Measurements from ENCODE around the gene MT1B. TPM values are rescaled to one million over a fixed set of nuclear protein-coding genes. Genes with fewer than 3 reads are reported as not detected.

Gene MT1B
- total and polyA plus RNA-seq, 2 of the 13 experiments (the other 11 are each of a cell fraction or from before 2014, with no cell fraction given) = 0.89 TPM; not detected in 1

DNA sequence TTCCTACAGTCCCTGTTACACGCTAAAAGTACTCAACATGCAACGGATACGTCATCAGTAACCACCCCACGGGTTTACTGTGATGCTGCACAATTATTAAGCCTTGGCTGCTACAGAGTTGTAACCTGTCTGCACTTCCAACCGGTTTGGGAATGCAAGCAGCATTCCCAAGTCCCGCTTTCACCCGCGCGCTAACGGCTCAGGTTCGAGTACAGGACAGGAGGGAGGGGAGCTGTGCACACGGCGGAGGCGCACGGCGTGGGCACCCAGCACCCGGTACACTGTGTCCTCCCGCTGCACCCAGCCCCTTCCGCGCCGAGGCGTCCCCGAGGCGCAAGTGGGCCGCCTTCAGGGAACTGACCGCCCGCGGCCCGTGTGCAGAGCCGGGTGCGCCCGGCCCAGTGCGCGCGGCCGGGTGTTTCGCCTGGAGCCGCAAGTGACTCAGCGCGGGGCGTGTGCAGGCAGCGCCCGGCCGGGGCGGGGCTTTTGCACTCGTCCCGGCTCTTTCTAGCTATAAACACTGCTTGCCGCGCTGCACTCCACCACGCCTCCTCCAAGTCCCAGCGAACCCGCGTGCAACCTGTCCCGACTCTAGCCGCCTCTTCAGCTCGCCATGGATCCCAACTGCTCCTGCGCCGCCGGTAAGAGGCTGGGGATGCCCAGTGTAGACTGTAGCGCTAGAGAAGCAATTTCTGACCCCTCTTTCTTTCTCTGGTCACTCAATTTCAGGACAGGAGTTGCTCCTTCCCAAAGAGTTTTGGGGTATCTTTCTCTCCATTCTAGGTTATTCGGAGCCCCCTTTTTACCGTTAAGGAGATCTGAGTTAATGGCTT, 43.4 kb upstream of the MT1B start, which contains the start of gene MT2A (continued):
- TF ChIP-seq, protein P1, sequence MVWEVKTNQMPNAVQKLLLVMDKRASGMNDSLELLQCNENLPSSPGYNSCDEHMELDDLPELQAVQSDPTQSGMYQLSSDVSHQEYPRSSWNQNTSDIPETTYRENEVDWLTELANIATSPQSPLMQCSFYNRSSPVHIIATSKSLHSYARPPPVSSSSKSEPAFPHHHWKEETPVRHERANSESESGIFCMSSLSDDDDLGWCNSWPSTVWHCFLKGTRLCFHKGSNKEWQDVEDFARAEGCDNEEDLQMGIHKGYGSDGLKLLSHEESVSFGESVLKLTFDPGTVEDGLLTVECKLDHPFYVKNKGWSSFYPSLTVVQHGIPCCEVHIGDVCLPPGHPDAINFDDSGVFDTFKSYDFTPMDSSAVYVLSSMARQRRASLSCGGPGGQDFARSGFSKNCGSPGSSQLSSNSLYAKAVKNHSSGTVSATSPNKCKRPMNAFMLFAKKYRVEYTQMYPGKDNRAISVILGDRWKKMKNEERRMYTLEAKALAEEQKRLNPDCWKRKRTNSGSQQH (CRISPR knock-in tag; IDR thresholded peaks at IDR 0.05; ENCODE audit: low read depth) = peak; percentile 87
- peak; percentile 72 for TF ChIP-seq ZNF616 (CRISPR knock-in tag; IDR thresholded peaks at IDR 0.05; ENCODE audit: low read depth)
- TF ChIP-seq SMAD9 (CRISPR knock-in tag; IDR thresholded peaks at IDR 0.05) = no peak
- peak; percentile 69; the same call in 1 of the 2 replicates for TF ChIP-seq KAT8 (CRISPR knock-in tag; IDR thresholded peaks at IDR 0.05)
- TF ChIP-seq HOXA3 (CRISPR knock-in tag; IDR thresholded peaks at IDR 0.05) = peak; percentile 89
- peak; percentile 93 for TF ChIP-seq POLR2G (IDR thresholded peaks at IDR 0.05; ENCODE audit: low read depth, low read length)
- TF ChIP-seq MAFG (CRISPR knock-in tag; IDR thresholded peaks at IDR 0.05) = peak; percentile 65; the same call in 1 of the 2 replicates
- peak; percentile 72 for TF ChIP-seq SP4 (CRISPR knock-in tag; IDR thresholded peaks at IDR 0.05)
- 0 out of 2 replicates have a peak, but pooled peaks have one; percentile 5 for TF ChIP-seq ELF1 (CRISPR knock-in tag; IDR thresholded peaks at IDR 0.05)
- TF ChIP-seq PHB2 (IDR thresholded peaks at IDR 0.05; ENCODE audit: partially characterized antibody) = no peak
- no peak for TF ChIP-seq ZNF30 (CRISPR knock-in tag; IDR thresholded peaks at IDR 0.05)
- no peak for TF ChIP-seq PCBP2 (optimal IDR thresholded peaks at IDR 0.05; ENCODE audit: low read depth, low read length, poor library complexity, severe bottlenecking)
- no peak for TF ChIP-seq MATR3 (CRISPR knock-in tag; IDR thresholded peaks at IDR 0.05)
- TF ChIP-seq MZF1 (CRISPR knock-in tag; IDR thresholded peaks at IDR 0.05; ENCODE audit: borderline replicate concordance) = no peak
- peak; percentile 57 for TF ChIP-seq ZNF205 (CRISPR knock-in tag; IDR thresholded peaks at IDR 0.05)
- no peak for TF ChIP-seq ZNF282 (IDR thresholded peaks at IDR 0.05; ENCODE audit: partially characterized antibody)
- no peak for TF ChIP-seq HOXD1 (CRISPR knock-in tag; IDR thresholded peaks at IDR 0.05)
- peak; percentile 59 for TF ChIP-seq GATAD2A (CRISPR knock-in tag; IDR thresholded peaks at IDR 0.05)
- TF ChIP-seq, protein P2, sequence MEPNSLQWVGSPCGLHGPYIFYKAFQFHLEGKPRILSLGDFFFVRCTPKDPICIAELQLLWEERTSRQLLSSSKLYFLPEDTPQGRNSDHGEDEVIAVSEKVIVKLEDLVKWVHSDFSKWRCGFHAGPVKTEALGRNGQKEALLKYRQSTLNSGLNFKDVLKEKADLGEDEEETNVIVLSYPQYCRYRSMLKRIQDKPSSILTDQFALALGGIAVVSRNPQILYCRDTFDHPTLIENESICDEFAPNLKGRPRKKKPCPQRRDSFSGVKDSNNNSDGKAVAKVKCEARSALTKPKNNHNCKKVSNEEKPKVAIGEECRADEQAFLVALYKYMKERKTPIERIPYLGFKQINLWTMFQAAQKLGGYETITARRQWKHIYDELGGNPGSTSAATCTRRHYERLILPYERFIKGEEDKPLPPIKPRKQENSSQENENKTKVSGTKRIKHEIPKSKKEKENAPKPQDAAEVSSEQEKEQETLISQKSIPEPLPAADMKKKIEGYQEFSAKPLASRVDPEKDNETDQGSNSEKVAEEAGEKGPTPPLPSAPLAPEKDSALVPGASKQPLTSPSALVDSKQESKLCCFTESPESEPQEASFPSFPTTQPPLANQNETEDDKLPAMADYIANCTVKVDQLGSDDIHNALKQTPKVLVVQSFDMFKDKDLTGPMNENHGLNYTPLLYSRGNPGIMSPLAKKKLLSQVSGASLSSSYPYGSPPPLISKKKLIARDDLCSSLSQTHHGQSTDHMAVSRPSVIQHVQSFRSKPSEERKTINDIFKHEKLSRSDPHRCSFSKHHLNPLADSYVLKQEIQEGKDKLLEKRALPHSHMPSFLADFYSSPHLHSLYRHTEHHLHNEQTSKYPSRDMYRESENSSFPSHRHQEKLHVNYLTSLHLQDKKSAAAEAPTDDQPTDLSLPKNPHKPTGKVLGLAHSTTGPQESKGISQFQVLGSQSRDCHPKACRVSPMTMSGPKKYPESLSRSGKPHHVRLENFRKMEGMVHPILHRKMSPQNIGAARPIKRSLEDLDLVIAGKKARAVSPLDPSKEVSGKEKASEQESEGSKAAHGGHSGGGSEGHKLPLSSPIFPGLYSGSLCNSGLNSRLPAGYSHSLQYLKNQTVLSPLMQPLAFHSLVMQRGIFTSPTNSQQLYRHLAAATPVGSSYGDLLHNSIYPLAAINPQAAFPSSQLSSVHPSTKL (CRISPR knock-in tag; IDR thresholded peaks at IDR 0.05) = 0 out of 2 replicates have a peak, but pooled peaks have one; percentile 72
- no peak for TF ChIP-seq ZNF75D (CRISPR knock-in tag; IDR thresholded peaks at IDR 0.05; ENCODE audit: borderline replicate concordance)
- peak; percentile 39; the same call in 1 of the 2 replicates for TF ChIP-seq FOXK1 (CRISPR knock-in tag; IDR thresholded peaks at IDR 0.05; ENCODE audit: borderline replicate concordance, low read depth)
- TF ChIP-seq TBX2 (CRISPR knock-in tag; IDR thresholded peaks at IDR 0.05; ENCODE audit: borderline replicate concordance) = peak; percentile 91
- no peak for TF ChIP-seq CEBPB (IDR thresholded peaks at IDR 0.05; ENCODE audit: borderline replicate concordance, low read depth, low read length)
